NCI-H226 (cell line): ENCODE results near the gene RNF145.
"Not testable (repeated sequence)": the region's sequence is repeated elsewhere in the genome, so short reads cannot be mapped to it uniquely, and the experiment has no call there.

Source experiments
- DNase-seq: peaks from one replicate; pipeline ENCODE4 v3.0.0-alpha.2; 2015

Gene RNF145

DNA sequence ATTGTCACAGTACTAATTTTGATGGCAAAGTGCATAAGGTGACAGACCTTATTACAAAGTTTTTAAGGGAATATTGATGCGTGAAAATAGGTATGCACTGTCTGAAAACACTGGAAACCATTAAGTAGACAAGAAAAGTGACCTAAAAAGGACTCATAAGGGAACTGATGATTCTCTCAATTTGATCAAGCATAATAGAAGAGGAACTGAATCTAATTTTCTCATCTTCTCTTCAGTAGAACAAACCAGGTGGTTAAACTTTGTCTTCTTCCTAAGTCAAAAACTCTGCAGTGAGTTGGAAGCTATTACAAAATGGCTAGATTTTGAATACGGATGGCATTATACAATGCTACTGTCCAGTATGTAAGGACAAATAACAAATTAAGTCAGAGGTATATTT is 53.4 kb downstream of the RNF145 start:
- DNase-seq: no peak

DNA sequence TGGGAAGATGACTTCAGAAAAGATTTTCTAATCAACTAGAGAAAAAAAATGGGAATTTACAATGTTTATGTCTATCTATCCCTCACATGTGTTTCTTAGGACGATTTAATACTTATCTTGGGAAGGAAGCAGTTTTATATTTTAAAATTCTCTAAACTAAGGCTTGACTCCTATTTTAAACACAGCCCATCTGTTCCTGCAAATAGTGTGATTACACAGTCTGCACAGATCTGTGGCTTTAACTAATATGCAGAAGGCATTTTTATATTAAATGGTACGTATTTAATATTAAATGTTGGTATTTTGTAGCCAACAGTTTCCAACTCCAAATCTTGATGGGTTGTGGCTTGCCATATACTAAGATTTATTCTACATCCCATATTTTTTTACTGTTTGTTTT is 56.5 kb downstream of the RNF145 start:
- no peak for DNase-seq

DNA sequence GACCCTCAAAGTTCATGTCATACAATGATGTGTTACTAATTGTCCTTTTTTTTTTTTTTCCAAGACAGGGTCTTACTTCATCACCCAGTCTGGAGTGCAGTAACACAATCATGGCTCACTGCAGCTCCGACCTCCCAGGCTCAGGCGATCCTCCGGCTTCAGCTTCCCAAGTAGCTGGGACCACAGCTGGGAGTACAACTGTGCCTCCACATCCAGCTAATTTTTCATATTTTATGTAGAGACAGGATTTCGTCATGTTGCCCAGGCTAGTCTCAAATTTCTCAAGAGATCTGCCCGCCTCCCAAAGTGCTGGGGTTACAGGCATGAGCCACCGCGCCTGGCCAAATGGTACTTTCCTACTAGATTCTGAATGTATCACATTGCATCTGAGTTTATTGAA is 60.3 kb downstream of the RNF145 start:
- DNase-seq: no peak

DNA sequence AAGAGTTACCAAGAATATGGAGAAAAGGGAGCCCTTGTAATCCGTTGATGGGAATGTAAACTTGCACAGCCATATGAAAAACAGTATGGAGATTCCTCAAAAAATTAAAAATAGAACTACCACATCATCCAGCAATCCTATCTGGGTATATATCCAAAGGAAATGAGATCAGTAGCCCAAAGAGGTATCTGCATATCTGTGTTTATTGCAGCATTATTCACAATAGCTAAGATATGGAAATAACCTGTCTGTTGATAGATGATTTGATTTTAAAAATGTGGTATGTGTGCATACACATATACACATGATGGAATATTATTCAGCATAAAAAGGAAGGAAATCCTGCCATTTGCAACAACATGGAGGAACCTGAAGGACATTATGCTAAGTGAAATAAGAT is 61.4 kb downstream of the RNF145 start:
- DNase-seq: no peak

DNA sequence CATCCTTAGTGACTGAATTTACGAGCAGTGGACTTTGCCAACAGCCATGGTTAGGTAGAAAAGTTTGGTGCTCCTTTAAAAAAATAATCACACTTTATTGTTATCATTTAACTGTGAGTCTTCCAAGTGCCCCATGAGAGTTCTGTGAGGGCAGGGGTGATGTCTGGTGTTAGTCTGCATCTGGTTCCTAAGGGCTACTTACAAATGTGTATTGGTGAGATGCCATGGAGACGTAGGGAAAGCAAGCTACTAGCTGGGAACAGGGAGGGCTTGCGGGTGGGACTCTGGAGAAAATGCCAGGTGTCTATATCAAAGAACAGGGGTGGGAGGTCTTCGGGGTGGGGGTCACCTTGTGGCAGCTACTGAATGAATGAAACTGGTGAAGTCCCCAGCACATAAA is 62.5 kb downstream of the RNF145 start:
- DNase-seq: no peak

DNA sequence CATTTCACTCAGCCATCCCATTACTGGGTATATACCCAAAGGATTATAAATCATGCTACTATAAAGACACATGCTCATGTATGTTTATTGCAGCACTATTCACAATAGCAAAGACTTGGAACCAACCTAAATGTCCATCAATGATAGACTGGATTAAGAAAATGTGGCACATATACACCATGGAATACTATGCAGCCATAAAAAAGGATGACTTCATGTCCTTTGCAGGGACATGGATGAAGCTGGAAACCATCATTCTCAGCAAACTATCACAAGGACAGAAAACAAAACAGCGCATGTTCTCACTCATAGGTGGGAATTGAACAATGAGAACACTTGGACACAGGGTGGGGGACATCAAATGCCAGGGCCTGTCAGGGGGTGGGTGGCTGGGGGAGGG is 64.2 kb downstream of the RNF145 start:
- DNase-seq: not testable (repeated sequence)

DNA sequence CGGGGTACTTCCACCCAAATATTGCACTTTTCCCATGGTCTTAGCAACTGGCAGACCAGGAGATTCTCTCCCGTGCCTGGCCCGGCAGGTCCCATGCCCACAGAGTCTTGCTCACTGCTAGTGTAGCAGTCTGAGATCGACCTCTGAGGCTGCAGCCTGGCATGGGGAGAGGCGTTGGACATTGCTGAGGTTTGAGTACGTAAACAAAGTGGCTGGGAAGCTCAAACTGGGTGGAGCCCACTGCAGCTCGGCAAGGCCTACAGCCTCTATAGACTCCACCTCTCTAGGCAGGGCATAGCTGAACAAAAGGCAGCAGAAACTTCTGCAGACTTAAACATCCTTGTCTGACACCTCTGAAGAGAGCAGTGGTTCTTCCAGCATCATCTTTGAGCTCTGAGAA is 69.6 kb downstream of the RNF145 start:
- DNase-seq: no peak

DNA sequence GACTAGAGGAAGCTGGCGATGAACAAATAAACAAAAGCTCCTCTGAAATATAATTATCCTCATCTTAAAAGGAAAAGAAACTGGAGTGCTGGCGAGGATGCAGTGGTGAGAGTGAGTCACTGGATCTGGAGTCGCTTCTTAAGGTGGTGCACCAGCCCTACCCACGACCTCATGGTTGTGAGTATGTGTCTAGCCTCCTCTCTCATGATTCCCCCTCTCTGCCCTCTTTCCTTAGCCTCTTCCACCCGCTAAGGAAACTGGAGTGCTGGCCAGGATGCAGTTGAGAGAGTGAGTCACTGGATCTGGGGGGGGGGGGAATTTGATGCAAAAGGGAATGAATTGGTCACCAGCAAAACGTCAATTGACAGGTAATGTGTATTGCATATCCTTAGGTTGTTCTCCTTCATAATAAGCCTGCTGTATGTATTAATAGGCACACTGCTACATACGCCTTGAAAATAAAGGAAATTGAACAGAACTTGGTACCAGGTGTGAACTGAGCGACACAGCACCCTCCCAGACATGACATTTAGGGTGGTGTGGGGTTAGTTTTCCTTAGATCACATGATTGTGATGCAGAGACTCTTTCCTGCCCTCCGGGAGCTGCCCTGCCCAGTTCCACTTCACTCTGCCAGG is 73.3 kb downstream of the RNF145 start:
- DNase-seq: peak; percentile 60

DNA sequence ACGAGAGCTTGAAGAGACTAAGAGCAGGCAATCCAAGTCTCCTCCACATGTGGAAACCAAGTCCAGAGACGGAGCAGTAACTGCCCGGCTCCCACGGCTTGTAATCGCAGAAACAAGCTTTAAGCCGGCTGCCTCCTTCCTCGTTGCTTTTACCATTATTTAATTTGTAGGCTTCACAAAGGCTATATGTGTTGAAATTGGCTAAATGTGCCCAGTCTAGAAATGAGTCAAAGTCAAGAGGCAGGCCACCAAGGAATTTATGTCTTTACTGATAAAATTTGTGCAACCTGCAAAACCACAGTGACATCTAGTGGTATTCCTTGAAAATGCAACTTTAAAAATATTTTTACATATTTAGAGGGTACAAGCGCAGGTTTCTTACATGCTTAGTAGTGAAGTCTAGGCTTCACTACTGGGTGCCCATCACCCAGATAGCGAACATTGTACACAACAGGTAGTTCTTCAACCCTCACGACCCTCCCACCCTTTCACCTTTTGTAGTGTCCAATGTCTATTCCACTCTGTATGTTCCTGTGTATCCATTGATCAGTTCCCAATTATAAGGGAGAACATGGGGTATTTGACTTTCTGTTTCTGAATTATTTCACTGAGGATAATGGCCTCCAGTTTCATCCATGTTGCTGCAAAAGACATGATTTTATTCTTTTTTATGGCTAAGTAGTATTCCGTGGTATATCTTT is 76.2 kb downstream of the RNF145 start:
- peak; percentile 29 for DNase-seq

DNA sequence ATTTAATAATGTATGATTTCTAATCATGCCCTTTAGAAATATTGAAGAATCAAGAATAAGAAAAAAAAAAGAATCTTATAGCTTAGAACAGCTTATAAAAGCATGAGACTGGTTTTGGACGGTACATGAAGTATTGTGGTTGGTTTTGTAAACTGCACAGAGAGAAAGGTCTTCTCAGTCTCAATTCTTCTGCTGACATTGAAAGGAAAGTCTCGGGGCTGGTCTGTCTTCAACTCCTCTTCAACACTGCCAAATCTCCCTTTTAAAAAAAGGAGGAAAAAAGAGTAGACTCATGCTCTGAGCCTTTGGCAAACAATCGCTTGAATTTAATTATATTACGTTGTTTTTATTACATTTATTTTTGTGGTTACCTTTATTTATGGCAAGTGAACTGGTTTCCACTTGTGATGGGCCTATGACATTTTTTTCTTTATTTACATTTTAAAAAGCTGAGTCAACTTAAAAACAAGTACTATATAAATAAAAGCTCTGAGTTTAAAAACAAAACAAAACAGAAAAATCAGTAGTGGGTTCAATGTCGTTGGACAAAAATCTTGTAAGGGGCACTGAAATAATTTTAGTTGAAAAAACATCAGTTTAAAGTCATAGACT is 76.8 kb downstream of the RNF145 start:
- DNase-seq: no peak

DNA sequence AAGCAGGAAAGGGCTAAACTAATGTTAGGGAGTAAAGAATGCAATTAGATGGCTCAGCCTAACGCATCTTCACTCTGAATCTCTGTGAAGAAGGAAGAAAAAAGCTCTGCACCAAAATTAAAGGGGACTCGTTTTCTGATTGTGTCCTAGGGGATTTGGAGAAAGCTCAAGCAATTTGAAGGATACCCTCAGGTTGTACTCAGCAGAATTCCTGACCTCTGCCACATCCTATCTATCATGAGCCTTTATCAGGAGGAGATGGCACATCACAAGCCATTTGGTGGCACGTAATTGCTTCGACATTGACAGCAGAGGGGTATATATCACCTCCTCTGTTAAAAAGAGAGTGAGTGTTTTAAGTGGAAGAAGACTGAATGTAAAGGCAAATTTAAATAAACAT is 77.4 kb downstream of the RNF145 start:
- no peak for DNase-seq

DNA sequence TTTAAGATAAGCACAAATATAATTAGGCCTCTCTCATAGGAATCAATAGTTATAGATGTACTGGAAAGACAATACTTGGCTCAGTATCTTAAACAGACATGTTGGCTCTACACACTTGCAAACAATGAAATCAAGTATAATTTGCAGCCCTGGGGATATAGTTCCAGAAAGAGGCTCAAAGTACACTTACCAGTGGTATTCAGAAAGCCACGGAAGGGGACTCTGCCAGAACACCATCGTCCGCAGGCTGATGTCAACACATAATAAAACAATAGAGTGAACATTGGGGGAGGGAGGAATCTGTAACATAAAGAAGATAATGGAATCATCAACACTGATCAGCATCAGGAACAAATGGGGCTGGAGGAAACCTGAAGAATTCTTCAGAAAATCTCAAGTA is 78.5 kb downstream of the RNF145 start:
- DNase-seq: no peak

DNA sequence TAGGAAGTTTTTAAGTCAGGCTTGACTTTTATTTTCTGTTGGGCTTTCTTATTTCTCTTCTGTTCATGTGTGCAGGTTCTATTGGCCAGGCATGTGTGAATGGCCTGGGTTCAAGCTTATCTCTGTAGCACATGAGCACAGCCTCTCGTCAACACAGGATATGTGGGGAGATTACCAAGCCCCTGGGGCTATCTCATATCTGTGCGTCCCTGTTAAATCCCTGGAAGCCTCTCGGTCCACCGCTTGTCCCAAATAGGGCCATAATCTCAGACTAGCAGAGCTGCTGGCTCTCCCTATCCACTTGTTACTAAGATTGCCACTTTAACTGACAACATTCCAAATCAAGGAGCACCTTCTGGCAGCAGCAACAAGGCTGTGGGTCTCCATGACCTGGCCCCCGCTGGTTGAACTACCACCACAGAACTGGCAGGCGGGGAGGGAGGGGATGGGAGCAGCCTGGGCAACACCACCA is 81.2 kb downstream of the RNF145 start:
- DNase-seq: no peak

DNA sequence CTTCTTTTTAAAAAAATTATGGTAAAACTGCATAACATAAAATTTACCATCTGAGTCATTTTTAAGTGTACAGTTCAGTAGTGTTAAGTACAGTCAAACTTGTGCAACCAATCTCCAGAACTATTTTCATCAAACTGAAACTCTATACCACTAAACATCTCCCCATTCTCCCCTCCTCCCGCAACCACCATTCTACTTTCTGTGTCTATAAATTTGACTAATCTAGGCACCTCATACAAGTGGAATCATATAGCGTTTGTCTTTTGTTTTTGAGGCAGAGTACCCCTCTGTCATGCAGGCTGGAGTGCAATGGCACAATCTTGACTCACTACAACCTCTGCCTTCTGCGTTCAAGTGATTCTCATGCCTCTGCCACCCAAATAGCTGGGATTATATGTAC is 85.7 kb downstream of the RNF145 start:
- DNase-seq: no peak

DNA sequence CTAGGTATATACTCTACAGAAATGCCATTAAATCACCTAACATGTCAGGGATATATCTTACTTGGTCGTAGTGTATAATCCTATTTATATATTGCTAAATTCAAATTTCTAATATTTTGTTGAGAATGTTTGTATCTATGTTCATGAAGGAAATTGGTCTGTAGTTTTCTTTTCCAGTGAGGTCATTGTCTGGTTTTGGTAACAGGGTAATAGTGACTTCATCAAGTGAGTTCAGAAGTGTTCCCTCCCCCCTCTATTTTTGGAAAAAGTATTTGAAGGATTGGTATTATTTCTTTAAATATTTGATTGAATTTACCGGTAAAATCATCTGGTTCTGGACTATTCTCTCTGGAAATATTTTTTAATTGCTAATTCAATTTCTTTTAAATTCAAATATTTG is 86.2 kb downstream of the RNF145 start:
- no peak for DNase-seq

DNA sequence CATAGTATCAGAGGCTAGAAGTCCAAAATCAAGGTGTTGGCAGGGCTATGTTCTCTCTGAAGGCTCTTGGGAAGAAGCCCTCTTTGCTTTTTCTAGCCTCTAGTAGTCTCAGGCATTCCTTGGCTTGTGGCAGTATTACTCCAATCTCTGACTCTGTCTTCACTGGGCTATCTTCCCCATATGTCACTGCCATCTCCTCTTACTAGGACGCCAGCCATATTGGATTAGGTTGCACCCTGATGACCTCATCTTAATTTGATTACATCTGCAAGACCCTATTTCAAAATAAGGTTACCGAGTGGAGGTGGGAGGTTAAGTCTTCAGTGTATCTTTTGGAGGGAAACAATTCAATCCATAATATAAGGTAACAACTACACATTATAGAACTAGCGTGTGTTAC is 88.3 kb downstream of the RNF145 start:
- no peak for DNase-seq

DNA sequence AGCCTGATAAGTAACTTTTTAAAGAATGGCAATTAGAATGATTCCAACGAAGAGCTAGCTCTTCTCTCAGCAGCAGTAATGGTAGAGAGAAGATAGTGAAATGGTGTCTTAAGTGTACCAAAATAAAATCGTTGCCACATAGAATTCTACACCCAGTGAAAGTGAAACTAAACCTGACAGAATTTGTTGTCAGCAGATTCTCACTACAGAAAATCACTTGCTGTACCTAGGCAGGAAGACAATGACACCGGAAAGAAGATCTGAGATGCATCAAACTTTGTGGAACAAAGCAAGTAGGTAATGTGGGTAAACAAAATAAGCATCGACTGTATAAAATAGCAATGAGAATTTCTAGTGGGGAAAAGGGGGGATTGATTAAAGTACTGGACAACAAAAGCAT is 88.9 kb downstream of the RNF145 start:
- no peak for DNase-seq

DNA sequence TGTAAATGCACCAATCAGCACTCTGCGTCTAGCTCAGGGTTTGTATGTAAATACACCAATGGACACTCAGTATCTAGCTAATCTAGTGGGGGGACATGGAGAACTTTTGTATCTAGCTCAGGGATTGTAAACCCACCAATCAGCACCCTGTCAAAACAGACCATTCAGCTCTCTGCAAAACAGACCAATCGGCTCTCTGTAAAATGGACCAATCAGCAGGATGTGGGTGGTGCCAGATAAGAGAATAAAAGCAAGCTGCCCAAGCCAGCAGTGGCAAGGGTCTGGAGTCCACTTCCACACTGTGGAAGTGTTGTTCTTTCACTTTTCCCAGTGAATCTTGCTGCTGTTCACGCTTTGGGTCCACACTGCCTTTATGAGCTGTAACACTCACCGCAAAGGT is 89.5 kb downstream of the RNF145 start:
- not testable (repeated sequence) for DNase-seq

DNA sequence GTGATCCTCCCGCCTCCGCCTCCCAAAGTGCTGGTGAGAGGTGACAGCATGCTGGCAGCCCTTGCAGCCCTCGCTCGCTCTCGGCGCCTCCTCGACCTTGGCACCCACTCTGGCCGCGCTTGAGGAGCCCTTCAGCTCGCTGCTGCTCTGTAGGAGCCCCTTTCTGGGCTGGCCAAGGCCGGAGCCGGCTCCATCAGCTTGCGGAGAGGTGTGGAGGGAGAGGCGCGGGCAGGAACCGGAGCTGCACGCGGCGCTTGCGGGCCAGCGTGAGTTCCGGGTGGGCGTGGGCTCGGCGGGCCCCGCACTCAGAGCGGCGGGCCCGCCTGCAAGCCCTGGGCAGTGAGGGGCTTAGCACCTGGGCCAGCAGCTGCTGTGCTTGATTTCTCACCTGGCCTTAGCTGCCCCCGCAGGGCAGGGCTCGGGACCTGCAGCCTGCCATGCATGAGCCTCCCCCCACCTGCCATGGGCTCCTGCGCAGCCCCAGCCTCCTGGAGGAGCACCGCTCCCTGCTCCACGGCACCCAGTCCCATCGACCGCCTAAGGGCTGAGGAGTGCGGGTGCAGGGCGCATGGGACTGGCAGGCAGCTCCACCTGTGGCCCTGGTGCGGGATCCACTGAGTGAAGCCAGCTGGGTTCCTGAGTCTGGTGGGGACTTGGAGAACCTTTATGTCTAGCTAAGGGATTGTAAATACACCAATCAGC is 90.2 kb downstream of the RNF145 start:
- DNase-seq: not testable (repeated sequence)

DNA sequence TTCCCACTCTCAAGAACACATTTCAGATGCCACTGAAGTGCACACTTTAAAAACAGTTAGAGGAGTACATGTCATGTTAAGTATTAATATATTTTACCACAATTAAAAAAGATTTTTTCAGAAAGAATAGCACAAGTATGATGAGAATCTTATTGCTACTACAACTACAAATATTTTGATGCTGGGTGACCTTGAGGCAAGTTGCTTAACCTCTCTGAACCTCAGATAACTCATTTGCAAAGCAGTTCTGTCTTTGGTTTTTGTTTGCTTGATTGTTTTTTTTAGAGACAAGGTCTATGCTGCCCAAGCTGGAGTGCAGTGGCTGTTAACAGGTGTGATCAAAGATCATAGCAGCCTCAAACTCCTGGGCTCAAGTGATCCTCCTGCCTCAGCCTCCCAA is 95.9 kb downstream of the RNF145 start:
- no peak for DNase-seq

DNA sequence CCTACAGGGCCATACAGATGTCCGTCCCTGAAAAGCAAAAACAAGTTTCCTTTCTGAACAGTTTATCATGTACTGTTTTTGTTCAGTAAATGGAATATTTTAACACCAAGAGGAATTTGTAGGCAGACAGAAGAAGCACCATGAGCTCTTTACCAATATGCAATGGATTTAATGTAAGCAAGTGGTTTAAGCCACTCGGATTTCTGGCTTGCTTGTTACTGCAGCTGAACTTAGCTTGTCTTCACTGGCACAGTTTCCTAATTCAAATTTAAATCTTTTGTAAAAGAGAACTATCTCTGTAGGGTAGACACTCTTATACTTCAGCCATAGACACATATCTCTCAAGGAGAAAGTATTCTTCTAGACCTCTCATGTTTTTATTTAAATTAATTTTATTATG is 96.9 kb downstream of the RNF145 start:
- DNase-seq: no peak
